Measurements from ENCODE around the gene STIM1. TPM values are rescaled to one million over a fixed set of nuclear protein-coding genes. Genes with fewer than 3 reads are reported as not detected.
A peak's percentile ranks its signal among the peaks of the same experiment; 100 is the strongest.
"Not testable (repeated sequence)": the region's sequence is repeated elsewhere in the genome, so short reads cannot be mapped to it uniquely, and the experiment has no call there.

Gene STIM1
- 27.5 TPM for total RNA-seq
- long read RNA-seq, full-length matches to known transcripts = 24 of 61 reads
- long read RNA-seq, partial matches to known transcripts = 10 of 61 reads
- long read RNA-seq, other reads (novel, unspliced or antisense) = 27 of 61 reads

DNA sequence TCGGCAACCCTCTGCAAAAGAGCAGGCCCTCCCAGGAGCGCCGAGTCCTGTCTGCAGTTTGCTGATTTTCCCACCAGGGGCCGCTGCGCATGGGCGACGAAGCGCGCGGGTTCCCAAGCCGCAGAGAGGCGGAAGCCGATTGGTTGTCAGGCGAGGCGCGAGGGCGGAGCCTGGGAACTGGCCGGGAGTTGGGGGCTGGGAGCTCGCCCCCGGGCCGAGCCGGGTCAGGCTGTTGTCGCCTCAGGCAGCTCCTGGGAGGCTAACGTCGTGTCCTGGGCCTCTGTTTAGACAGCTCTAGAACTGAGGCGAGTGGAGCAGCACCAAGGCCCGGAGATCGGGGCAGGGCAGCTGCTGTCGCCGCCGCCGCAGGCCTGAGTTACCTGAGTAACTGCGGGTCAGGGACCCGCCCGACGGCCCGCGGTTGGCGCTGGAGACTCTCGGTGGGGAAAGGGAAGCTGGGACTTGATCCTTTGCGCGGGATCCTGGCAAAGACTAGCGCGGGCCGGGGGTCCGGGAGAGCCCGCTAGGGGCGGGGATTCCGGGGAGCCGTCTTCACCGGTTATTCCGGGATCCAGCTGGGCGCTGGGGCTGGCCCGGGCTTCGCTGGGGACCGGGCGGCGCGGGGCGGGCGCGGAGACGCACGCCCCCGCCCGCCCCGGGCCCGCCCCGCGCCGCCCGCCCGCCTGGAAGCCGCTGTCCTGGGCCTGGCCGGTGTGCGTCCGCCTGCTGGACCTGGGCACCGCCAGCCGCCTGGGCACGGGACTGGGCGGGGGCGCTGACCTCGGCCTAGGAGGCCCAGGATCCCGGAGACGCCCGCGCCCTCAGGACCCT, at the start of gene STIM1:
Gene STIM1, plus strand, starts transcription at position 688 of the 831 bp plus-strand sequence. CDS start 607 bp downstream, outside the sequence.
- intact Hi-C loops (cut with DNase I) = loop anchor here (10.0 kb wide), 1 partner anchor 90 kb away; no protein-coding TSS in a partner anchor
- DNase-seq = peak; percentile 97
- ATAC-seq (ENCODE audit: poor library complexity) = peak; percentile 95

DNA sequence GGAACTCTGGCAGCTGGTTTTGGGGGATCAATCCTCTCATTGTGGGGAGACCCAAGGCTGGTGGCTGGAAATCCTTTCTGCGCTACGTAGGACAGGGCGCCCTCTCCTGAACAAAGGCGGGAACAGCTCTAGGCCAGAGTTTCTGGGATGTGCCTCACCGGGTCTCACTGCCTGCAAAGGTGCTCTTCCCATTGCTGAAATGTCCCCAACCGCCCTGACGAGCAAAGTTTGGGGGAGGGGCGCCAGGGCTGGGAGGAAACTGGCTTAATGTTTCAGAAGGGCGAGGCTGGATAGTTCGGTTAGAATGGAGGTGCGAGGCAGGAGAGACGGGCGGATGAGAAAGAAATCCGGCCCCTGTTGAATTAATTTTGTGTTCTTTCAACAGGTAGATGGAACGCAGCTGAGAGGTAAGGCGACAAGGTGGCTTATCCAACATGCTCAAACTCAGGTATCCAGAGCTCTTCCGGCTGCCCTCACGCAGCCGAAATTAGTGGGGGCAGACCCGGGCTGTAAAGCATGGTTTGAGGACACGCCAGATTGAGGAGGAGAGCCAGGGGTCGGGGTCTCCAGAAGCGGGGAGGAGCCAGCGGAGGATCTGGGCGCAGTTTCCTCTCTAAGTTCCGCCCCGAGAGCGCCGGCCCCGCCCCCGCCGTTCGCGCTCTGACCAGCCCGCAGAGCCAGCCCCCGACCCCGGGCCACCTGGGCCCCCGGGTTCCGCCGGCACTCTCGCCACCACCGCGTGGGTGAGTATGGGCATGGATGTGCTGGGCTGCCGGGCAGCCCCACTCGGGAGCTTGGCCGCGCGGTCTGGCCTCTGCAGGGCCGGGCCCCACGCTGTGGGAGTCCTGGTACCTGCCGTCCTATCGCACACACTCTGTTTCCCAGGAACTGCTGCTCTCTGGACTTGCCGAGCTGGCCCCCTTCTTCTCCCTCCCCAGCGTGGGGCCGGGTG, 47.3 kb upstream of the STIM1 start, which contains the start of gene PGAP2:
Gene PGAP2, plus strand, starts transcription at position 652 of the 952 bp plus-strand sequence. CDS start 2,700 bp downstream, outside the sequence.
- intact Hi-C loops (cut with DNase I) = no loop called here
- peak; percentile 84 for DNase-seq
- peak; percentile 84 for ATAC-seq (ENCODE audit: poor library complexity)

DNA sequence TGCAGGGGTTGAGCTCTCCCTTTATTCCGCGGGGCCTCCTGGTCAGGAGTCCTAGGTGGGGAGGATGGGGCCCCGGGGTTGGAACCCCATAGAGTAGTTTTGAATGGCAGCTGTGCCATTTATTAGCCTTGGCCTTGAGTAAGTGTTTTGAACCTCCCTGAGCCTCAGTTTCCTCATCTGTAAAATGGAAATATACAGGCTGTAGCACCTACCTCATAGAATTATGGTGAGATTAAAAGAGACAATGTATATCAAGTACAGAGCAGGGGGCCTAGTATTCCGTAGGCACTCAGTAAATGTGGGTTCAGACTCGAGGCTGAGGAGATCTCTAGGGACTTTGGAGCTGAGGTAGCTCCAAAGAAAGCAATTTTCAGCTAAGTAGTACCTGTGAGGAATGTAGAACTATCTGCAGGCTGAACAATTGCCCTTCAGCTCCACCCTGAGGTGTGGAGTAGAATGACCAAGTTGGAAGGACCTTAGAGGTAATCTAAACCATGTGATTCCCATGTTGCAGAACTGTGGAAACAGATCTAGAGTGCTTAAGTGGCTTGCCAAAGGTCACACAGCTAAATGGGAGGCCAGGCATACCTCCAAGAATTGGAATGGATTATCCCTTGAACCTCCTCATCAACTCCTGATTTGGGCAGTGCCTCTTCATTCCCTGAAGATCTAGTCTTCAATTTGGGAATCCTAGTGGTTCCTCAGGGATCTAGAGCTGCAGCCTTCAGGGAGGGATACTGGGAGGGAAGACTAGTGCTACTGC, 46.4 kb upstream of the STIM1 start:
- no peak for DNase-seq
- intact Hi-C loops (cut with DNase I) = no loop called here
- peak; percentile 66 for ATAC-seq (ENCODE audit: poor library complexity)

DNA sequence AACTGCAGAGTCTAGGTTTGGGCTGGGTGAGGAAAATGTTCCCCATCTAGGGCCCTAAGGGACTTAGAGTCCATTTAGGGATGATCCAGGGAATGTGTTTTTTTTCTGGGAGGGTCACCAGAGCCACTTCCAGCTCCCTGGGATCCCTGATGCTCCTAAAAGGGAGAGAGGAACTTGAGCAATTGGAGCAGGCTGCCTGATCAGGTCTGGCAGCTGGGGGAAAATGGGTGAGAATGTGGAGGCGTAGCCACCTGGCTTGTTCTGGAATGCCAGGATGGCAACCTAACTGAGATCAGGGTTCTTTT, 45.9 kb upstream of the STIM1 start:
- DNase-seq = no peak
- intact Hi-C loops (cut with DNase I) = no loop called here
- ATAC-seq (ENCODE audit: poor library complexity) = no peak

DNA sequence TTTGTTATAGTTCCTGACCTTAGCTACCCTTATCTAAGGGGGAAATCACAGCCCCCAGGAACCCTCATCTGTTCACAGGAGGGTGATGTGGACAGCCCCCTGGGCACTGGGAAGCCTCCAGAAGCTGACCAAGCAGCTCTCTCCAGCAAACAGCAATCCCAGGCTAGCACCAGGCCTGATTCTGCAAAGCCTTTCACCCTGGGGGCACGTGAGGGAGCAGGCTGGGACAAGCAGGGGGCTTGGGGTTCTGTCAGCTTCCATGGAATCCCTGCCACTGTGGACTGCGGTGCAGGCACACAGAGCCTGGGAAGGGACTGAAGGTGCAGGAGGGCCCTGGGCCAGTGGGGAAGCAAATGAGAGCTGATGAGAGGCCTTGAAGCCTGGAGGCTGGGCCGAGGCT, 45.0 kb upstream of the STIM1 start:
- intact Hi-C loops (cut with DNase I) = no loop called here
- DNase-seq (no peak), ATAC-seq (ENCODE audit: poor library complexity) (no peak)

DNA sequence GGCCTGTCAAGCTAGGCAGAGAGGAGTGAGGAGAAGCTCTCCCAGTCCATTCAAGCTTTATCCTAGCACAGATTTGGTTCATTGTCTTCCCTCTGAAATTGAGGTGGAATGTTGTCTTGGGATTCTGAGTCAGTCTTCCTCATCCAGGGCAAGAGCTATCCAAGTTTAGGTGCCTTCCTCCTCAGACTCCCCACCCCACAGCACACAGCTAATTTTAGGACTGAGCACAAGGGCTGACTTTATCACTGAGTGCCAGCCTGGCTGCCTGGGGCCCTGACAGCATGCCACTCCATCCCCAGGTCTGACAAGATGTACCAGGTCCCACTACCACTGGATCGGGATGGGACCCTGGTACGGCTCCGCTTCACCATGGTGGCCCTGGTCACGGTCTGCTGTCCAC, 44.5 kb upstream of the STIM1 start:
- intact Hi-C loops (cut with DNase I) = no loop called here
- peak; percentile 66 for ATAC-seq (ENCODE audit: poor library complexity)

DNA sequence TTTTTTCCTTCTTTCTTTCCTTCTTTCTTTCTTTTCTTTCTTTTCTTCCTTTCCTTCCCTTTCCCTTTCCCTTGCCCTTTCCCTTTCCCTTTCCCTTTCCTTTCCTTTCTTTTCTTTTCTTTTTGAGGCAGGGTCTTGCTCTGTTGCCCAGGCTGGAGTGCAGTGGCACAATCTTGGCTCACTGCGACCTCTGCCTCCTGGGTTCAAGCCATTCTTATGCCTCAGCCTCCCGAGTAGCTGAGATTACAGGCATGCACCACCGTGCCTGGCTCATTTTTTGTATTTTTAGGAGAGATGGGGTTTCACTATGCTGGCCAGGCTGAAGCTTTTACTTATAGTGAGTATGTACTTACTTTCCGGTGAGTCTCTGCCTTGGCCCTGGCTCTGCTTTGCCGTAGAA, 40.6 kb upstream of the STIM1 start:
- intact Hi-C loops (cut with DNase I); ATAC-seq (ENCODE audit: poor library complexity); DNase-seq: not testable (repeated sequence)

More for the DNA sequence above, 44.5 kb upstream of the STIM1 start:
- DNase-seq = no peak

DNA sequence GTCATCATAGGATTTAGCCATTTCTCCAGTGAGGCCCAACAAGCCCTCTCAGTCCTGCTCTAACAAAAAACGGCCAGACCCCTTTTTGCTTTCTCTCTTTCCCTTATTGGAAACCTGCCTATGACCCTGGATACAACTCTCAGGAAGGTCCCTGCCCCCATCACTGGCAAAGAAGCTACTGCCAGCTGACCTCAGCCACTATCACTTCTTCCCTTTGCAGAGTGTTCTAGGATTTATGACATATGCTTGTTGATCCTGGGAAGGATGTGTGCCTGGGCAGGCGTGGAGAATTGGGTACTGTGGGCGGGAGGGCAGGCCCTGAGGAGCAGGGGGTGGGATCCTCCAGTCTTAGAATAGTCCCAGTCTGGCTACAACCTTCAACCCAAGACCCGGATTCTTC, 39.6 kb upstream of the STIM1 start:
- DNase-seq (no peak), ATAC-seq (ENCODE audit: poor library complexity) (peak; percentile 65)
- intact Hi-C loops (cut with DNase I) = no loop called here

DNA sequence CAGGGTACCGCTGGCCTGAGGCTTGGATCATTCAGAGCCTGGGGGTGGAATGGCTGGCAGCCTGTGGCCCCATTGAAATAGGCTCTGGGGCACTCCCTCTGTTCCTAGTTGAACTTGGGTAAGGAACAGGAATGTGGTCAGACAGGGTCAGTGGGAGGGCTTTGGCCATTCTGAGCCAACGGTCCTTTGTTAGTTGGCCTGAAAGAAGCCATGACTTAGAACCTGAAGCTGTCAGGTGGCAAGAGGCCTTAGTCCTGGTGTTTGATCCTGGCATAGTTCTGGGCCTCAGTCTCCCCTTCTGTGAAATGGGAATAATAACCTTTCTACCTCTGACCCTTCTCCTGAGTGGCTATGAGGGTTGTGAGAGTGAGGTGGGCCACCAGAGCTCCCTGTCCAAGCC, 38.8 kb upstream of the STIM1 start:
- intact Hi-C loops (cut with DNase I) = no loop called here
- no peak for DNase-seq
- ATAC-seq (ENCODE audit: poor library complexity) = no peak

DNA sequence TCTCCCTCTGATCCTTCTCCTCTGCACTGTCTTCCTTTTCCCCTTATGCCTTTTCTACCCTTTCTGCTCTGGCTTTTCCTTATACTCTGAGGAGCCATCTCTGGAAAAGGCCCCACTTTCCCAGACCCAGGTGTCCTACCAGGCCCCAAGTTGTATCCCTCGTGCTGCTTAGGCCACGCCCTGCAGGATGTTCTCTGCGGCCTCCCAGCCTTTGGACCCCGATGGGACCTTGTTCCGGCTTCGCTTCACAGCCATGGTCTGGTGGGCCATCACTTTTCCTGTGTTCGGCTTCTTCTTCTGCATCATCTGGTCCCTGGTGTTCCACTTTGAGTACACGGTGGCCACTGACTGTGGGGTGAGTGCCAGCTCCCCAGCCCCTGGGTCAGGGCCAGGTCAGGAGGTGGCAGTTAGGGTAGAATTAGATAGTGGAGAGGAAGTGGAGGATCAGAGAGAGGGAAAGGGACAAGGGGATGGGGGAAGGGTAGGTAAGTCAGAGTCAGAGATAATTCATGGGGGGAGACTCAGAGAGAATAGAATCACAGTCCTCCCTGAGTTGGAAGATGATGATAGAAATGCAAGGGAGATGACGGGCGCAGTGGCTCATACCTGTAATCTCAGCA, 38.2 kb upstream of the STIM1 start:
- intact Hi-C loops (cut with DNase I) = no loop called here
- DNase-seq (no peak), ATAC-seq (ENCODE audit: poor library complexity) (peak; percentile 24)

DNA sequence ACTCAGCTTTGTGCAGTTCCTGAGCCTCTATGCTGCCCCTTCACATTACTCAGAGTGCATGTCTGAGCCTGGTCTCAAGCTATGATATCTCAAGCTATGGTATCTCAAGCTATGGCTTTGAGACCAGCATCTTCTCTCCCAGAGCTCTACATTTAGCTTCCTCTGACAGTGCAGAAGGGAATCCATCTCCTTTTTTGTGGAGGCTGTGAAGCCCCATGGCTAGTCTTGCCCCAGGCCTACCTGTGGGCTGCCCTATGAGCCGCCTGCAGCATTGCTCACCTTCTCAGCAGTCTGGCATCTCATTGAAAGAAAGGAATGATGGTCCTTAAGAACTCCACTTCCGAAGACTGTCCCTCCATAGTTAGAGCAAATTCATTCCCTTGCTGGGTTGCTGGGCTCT, 34.5 kb upstream of the STIM1 start:
- intact Hi-C loops (cut with DNase I) = no loop called here
- no peak for DNase-seq
- no peak for ATAC-seq (ENCODE audit: poor library complexity)

DNA sequence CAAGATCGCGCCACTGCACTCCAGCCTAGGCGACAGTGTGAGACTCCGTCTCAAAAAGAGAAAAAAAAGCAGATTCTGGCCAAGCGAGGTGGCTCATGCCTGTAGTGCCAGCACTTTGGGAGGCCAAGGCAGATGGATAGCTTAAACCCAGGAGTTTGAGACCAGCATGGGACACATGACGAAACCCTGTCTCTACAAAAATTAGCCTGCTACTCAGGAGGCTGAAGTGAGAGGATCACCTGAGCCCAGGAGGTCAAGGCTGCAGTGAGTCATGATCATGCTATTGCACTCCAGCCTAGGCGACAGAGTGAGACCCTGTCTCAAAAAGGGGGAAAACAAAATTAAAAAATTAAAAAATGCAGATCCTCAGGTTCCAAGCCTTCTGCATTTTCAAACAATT, 33.2 kb upstream of the STIM1 start:
- intact Hi-C loops (cut with DNase I) = no loop called here
- ATAC-seq (ENCODE audit: poor library complexity) (no peak), DNase-seq (no peak)

DNA sequence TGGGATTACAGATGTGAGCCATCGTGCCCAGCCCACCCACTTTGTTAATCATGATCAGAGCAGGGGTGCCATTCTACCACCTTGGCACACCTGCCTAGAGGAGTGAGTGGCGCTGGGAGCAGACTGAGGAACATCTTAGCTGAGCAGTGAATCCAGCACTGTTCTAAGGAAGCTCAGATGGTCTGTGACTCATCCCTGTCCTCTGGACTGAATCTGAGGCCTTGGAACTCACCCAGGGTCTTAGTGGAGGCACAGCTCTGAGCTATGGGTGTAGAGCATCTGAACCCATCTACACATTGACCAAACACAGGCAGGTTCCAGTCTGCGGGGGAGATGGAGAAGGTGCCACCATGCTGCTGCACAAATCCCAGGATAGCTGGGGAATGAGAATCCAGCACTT, 32.2 kb upstream of the STIM1 start:
- no peak for ATAC-seq (ENCODE audit: poor library complexity)
- intact Hi-C loops (cut with DNase I) = no loop called here
- DNase-seq = no peak

DNA sequence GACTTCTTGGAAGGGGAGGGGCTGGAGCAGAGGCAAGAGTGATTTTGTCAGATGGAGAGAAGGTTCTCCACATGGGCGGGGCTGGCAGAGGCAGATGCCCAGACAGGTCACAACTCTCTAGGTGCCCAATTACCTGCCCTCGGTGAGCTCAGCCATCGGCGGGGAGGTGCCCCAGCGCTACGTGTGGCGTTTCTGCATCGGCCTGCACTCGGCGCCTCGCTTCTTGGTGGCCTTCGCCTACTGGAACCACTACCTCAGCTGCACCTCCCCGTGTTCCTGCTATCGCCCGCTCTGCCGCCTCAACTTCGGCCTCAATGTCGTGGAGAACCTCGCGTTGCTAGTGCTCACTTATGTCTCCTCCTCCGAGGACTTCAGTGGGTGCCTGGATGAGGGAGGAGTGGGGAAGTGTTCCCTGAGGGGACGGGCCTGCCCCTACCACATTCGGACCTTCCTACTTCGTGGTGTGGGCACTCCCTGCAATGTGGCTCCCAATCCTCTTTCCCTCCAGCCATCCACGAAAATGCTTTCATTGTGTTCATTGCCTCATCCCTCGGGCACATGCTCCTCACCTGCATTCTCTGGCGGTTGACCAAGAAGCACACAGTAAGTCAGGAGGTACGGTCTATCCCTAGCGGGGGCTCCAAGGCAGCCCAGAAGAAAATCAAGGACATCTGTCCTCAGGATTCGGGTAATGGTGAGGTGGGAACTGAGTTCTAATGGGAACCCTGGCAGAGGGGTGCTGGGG, 31.5 kb upstream of the STIM1 start:
- ATAC-seq (ENCODE audit: poor library complexity) (no peak), DNase-seq (no peak)
- intact Hi-C loops (cut with DNase I) = no loop called here

DNA sequence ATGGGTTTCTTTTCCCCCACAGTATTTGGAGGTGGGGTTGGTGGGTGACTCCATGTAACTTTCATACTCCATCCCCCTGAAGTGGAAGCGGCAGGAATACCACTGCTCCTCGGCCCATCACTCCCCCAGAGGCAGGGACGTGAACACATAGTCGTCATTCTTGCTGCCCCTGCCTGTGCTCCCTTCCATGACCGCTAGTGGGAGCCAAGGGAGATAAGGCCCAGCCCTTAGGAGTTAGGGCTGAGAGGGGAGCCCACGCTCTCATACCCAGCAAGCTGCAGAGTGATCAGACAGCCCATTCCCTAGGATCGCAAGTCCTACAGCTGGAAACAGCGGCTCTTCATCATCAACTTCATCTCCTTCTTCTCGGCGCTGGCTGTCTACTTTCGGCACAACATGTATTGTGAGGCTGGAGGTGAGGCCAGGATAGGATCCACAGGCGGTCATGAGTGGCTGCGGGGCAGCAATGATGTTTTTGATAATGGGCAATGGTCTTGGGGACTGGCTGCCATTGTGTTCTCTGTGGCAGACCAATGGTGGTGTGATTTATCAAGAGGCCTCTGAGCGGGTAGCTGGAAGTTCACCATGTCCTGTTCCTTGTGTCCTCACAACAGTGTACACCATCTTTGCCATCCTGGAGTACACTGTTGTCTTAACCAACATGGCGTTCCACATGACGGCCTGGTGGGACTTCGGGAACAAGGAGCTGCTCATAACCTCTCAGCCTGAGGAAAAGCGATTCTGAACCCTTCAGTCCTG, 30.6 kb upstream of the STIM1 start:
- DNase-seq (peak; percentile 74), ATAC-seq (ENCODE audit: poor library complexity) (peak; percentile 63)
- intact Hi-C loops (cut with DNase I) = no loop called here

DNA sequence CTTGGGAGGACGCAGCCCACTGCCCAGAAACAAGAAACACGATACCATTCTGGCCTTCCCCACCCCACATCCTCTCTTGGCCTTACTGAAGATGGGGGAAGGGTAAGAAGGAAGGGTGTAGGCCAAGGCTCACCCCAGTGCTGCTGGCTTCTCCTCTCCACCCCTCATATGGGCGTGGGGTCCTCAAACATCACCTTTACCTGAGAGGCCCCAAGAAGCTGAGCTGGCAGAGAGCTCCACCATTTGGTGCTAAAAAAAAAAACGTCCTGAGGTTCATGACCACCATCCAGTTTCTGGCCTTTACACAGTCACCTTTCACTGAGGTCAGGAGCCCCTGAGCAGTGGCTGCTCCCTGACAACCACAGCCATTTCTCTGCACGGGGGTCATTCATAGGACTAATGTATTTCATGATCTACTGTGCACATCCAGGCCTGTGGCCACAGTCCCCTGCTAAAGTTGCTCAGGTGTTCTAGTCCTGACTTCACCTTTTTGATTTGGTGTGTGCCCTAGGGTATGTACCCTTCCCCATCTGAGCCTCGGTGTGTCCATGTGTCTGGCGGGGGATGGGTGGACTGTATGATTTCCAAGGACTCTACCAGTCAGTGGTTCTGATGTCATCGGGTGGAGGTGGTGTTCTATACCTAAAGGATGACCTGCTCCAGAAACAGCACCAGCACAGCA, 29.9 kb upstream of the STIM1 start:
- DNase-seq (no peak), ATAC-seq (ENCODE audit: poor library complexity) (no peak)
- intact Hi-C loops (cut with DNase I) = no loop called here
